ENCODE measurements around the gene DYNC1I1.

The DYNC1I1 gene

DNA sequence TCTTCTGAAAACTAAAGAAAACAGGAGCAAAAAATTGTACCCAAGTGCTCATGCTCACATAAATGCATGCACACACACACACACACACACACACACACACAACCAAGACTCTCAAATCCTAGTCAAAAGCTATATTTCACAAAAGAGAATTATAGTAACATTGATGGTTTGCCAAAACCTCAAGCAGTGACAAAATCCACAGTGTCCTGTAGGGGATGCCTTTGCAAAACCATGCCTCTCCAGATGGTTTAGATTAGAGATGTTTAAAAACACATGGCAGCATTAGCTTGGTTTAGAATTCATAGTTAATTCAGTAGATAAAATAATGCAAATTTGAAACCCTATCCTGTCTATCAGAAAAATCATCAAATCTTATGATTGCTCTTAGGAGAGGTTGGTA lies 232.2 kb downstream of the DYNC1I1 start:
- Histone ChIP-seq H3K4me3 (ENCODE audit: low read depth in 1 of 2, low read length in 2 of 2) (no peak overlapping the region), H3K9me3 (ENCODE audit: control insufficient read depth in 1 of 2, low read length in 2 of 2) (no peaks in the 10 kb centered on the region), H3K27me3 (ENCODE audit: low read depth, low read length) (no peaks in the 10 kb centered on the region), H3K36me3 (ENCODE audit: control insufficient read depth in 1 of 2, insufficient read depth in 2 of 2, low read length in 2 of 2) (peaks cover 0 to 6% of the 10 kb centered on the region in 2 donors), H3K27ac (ENCODE audit: low read length) (no peak overlapping the region), H3K4me1 (ENCODE audit: control insufficient read depth in 1 of 2, insufficient read depth in 2 of 2, low read length in 2 of 2) (peaks cover 0 to 4% of the 10 kb centered on the region in 2 donors)

DNA sequence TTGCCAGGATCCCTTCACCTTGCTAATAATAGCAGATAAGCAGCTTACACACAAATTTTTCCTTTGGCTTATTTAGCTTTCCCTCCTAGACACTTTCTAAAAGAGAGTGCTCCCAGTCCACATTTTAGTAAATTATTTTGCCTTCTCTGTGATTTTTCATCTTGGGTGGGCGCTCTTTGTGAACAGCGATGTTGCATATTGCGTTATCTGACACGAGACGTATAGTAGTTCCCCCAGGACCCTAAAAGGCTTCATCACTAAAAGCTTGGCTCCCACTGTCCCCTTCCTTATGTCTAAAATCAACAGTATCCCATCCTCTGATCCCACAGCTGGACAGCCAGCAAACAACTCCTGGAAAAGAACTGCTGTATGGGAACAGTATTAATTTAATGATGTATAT lies 232.9 kb downstream of the DYNC1I1 start:
- Histone ChIP-seq H3K9me3 (ENCODE audit: control insufficient read depth in 1 of 2, low read length in 2 of 2) (no peaks in the 10 kb centered on the region), H3K4me3 (ENCODE audit: low read depth in 1 of 2, low read length in 2 of 2) (no peak overlapping the region), H3K4me1 (ENCODE audit: control insufficient read depth in 1 of 2, insufficient read depth in 2 of 2, low read length in 2 of 2) (peaks cover 0 to 4% of the 10 kb centered on the region in 2 donors), H3K27me3 (ENCODE audit: low read depth, low read length) (no peaks in the 10 kb centered on the region), H3K36me3 (ENCODE audit: control insufficient read depth in 1 of 2, insufficient read depth in 2 of 2, low read length in 2 of 2) (peaks cover 0 to 9% of the 10 kb centered on the region in 2 donors), H3K27ac (ENCODE audit: low read length) (no peak overlapping the region)

- peaks cover 0 to 4% of the 10 kb centered on the region in 2 donors for H3K4me1 ChIP-seq (ENCODE audit: control insufficient read depth in 1 of 2, insufficient read depth in 2 of 2, low read length in 2 of 2)
- peaks cover 0 to 3% of the 10 kb centered on the region in 2 donors for H3K36me3 ChIP-seq (ENCODE audit: control insufficient read depth in 1 of 2, insufficient read depth in 2 of 2, low read length in 2 of 2)
- no peak overlapping the region for H3K27ac ChIP-seq (ENCODE audit: low read length)
- no peaks in the 10 kb centered on the region for H3K9me3 ChIP-seq (ENCODE audit: control insufficient read depth in 1 of 2, low read length in 2 of 2)
- H3K27me3 ChIP-seq (ENCODE audit: low read depth, low read length), result no peaks in the 10 kb centered on the region
- H3K4me3 ChIP-seq (ENCODE audit: low read depth in 1 of 2, low read length in 2 of 2), result no peak overlapping the region
Observed at GRCh38 chr7:96009148-96009547, 236.8 kb downstream of the DYNC1I1 start.

DNA sequence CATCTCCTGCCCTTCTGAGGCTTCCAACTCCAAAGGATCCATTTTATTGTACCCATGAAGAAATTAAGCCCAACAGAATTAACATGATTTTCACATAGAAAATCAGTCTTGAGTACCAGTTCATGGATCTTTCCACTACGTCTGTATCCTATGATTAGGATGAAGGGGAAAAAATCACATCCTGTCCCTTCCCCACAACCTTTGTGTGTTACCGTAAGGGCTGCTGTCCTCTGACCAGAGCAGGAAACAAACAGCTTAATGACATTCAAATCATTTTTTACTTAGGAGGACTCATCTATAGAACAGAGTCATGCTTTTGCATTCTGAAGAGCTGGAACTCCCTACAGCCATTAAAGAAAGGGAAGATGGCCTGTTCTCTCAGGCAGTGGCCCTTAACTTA lies 241.5 kb downstream of the DYNC1I1 start:
- no peaks in the 10 kb centered on the region for H3K9me3 ChIP-seq (ENCODE audit: control insufficient read depth in 1 of 2, low read length in 2 of 2)
- no peaks in the 10 kb centered on the region for H3K4me1 ChIP-seq (ENCODE audit: control insufficient read depth in 1 of 2, insufficient read depth in 2 of 2, low read length in 2 of 2)
- no peak overlapping the region for H3K27ac ChIP-seq (ENCODE audit: low read length)
- H3K4me3 ChIP-seq (ENCODE audit: low read depth in 1 of 2, low read length in 2 of 2), result no peak overlapping the region
- H3K36me3 ChIP-seq (ENCODE audit: control insufficient read depth in 1 of 2, insufficient read depth in 2 of 2, low read length in 2 of 2), result peaks cover 0 to 3% of the 10 kb centered on the region in 2 donors
- no peaks in the 10 kb centered on the region for H3K27me3 ChIP-seq (ENCODE audit: low read depth, low read length)

- H3K9me3 ChIP-seq (ENCODE audit: control insufficient read depth in 1 of 2, low read length in 2 of 2), result no peaks in the 10 kb centered on the region
- no peak overlapping the region for H3K4me3 ChIP-seq (ENCODE audit: low read depth in 1 of 2, low read length in 2 of 2)
- no peak overlapping the region for H3K27ac ChIP-seq (ENCODE audit: low read length)
- H3K36me3 ChIP-seq (ENCODE audit: control insufficient read depth in 1 of 2, insufficient read depth in 2 of 2, low read length in 2 of 2), result peaks cover 0 to 3% of the 10 kb centered on the region in 2 donors
- no peaks in the 10 kb centered on the region for H3K27me3 ChIP-seq (ENCODE audit: low read depth, low read length)
- no peaks in the 10 kb centered on the region for H3K4me1 ChIP-seq (ENCODE audit: control insufficient read depth in 1 of 2, insufficient read depth in 2 of 2, low read length in 2 of 2)
Observed at GRCh38 chr7:96014617-96015016, 242.3 kb downstream of the DYNC1I1 start.

DNA sequence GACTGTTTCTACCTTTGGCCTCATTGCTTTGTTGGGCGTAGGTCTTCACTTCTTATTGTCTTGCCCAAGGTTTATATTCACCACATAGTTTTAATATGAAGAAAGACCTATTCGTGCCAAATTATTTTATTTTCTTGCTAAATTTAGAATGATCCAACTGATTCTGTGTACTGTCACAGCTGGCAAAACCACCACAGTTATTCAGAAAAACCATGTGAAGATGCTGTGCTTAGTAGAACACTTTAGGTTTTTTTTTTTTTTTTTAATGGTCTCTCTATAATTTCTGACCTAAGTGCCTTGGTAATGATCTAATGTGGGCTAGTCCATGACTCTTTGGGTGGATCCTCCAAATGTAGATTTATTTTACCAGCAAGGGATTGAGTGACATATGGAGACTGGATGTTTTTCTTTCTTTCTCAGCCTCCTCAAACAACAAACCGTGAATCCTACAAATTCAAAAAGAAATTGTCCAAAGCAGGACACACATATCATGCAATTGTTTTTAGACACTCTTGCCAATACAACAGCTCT lies 243.8 kb downstream of the DYNC1I1 start:
- H3K4me3 ChIP-seq (ENCODE audit: low read depth in 1 of 2, low read length in 2 of 2), result no peak overlapping the region
- no peaks in the 10 kb centered on the region for H3K27me3 ChIP-seq (ENCODE audit: low read depth, low read length)
- no peak overlapping the region for H3K27ac ChIP-seq (ENCODE audit: low read length)
- H3K9me3 ChIP-seq (ENCODE audit: control insufficient read depth in 1 of 2, low read length in 2 of 2), result no peaks in the 10 kb centered on the region
- no peaks in the 10 kb centered on the region for H3K36me3 ChIP-seq (ENCODE audit: control insufficient read depth in 1 of 2, insufficient read depth in 2 of 2, low read length in 2 of 2)
- no peaks in the 10 kb centered on the region for H3K4me1 ChIP-seq (ENCODE audit: control insufficient read depth in 1 of 2, insufficient read depth in 2 of 2, low read length in 2 of 2)

- no peak overlapping the region for H3K4me3 ChIP-seq (ENCODE audit: low read depth in 1 of 2, low read length in 2 of 2)
- H3K27me3 ChIP-seq (ENCODE audit: low read depth, low read length), result no peaks in the 10 kb centered on the region
- H3K9me3 ChIP-seq (ENCODE audit: control insufficient read depth in 1 of 2, low read length in 2 of 2), result no peaks in the 10 kb centered on the region
- H3K4me1 ChIP-seq (ENCODE audit: control insufficient read depth in 1 of 2, insufficient read depth in 2 of 2, low read length in 2 of 2), result no peaks in the 10 kb centered on the region
- H3K36me3 ChIP-seq (ENCODE audit: control insufficient read depth in 1 of 2, insufficient read depth in 2 of 2, low read length in 2 of 2), result no peaks in the 10 kb centered on the region
- H3K27ac ChIP-seq (ENCODE audit: low read length), result no peak overlapping the region
Observed at GRCh38 chr7:96016735-96017134, 244.4 kb downstream of the DYNC1I1 start.

- Histone ChIP-seq H3K27ac (ENCODE audit: low read length) (no peak overlapping the region), H3K9me3 (ENCODE audit: control insufficient read depth in 1 of 2, low read length in 2 of 2) (no peaks in the 10 kb centered on the region), H3K4me3 (ENCODE audit: low read depth in 1 of 2, low read length in 2 of 2) (no peak overlapping the region), H3K27me3 (ENCODE audit: low read depth, low read length) (no peaks in the 10 kb centered on the region), H3K36me3 (ENCODE audit: control insufficient read depth in 1 of 2, insufficient read depth in 2 of 2, low read length in 2 of 2) (no peaks in the 10 kb centered on the region), H3K4me1 (ENCODE audit: control insufficient read depth in 1 of 2, insufficient read depth in 2 of 2, low read length in 2 of 2) (no peaks in the 10 kb centered on the region)
Observed at GRCh38 chr7:96017877-96018276, 245.5 kb downstream of the DYNC1I1 start.

DNA sequence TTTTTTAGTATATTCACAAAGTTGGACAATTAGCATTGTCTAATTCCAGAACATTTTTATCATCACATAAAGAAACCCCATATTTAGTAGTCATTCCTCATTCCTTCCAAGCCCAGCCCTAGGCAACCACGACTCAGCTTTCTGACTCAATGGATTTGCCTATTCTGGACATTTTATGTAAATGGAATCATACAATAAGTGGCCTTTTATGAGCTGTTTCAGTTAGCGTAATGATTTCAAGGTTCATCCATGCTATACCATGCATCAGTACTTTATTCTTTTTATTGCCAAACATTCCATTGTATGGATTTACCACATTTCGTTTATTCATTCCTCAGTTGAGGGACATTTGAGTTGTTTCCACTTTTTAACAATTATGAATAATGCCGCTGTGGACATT lies 249.2 kb downstream of the DYNC1I1 start:
- Histone ChIP-seq H3K27ac (ENCODE audit: low read length) (no peak overlapping the region), H3K4me1 (ENCODE audit: control insufficient read depth in 1 of 2, insufficient read depth in 2 of 2, low read length in 2 of 2) (no peaks in the 10 kb centered on the region), H3K36me3 (ENCODE audit: control insufficient read depth in 1 of 2, insufficient read depth in 2 of 2, low read length in 2 of 2) (no peaks in the 10 kb centered on the region), H3K4me3 (ENCODE audit: low read depth in 1 of 2, low read length in 2 of 2) (no peak overlapping the region), H3K9me3 (ENCODE audit: control insufficient read depth in 1 of 2, low read length in 2 of 2) (no peaks in the 10 kb centered on the region), H3K27me3 (ENCODE audit: low read depth, low read length) (no peaks in the 10 kb centered on the region)

- Histone ChIP-seq H3K9me3 (ENCODE audit: control insufficient read depth in 1 of 2, low read length in 2 of 2) (no peaks in the 10 kb centered on the region), H3K27me3 (ENCODE audit: low read depth, low read length) (no peaks in the 10 kb centered on the region), H3K36me3 (ENCODE audit: control insufficient read depth in 1 of 2, insufficient read depth in 2 of 2, low read length in 2 of 2) (no peaks in the 10 kb centered on the region), H3K4me1 (ENCODE audit: control insufficient read depth in 1 of 2, insufficient read depth in 2 of 2, low read length in 2 of 2) (no peaks in the 10 kb centered on the region), H3K4me3 (ENCODE audit: low read depth in 1 of 2, low read length in 2 of 2) (no peak overlapping the region), H3K27ac (ENCODE audit: low read length) (no peak overlapping the region)
Observed at GRCh38 chr7:96023387-96023786, 251.0 kb downstream of the DYNC1I1 start.

DNA sequence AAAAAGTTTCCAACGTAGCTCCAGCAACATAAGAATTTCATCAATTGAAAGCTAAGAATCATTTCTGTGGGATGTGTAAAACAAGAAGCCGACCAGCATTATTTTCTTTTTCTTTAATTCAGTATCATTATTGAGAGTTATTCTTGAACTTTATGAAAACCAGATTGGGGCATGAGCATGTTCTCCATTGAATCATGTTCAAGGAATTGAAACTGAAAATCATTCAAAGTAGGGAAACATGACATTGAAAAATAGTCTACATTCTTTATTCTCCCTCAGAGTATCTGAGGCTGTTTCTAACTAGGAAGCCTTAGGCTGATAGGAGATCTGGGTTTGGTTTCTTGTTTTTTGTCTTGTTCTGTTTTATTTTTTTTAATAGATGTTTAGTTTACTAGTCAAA lies 253.7 kb downstream of the DYNC1I1 start:
- Histone ChIP-seq H3K9me3 (ENCODE audit: control insufficient read depth in 1 of 2, low read length in 2 of 2) (no peaks in the 10 kb centered on the region), H3K27ac (ENCODE audit: low read length) (no peak overlapping the region), H3K4me1 (ENCODE audit: control insufficient read depth in 1 of 2, insufficient read depth in 2 of 2, low read length in 2 of 2) (no peaks in the 10 kb centered on the region), H3K4me3 (ENCODE audit: low read depth in 1 of 2, low read length in 2 of 2) (no peak overlapping the region), H3K36me3 (ENCODE audit: control insufficient read depth in 1 of 2, insufficient read depth in 2 of 2, low read length in 2 of 2) (peaks cover 0 to 6% of the 10 kb centered on the region in 2 donors), H3K27me3 (ENCODE audit: low read depth, low read length) (no peaks in the 10 kb centered on the region)

- H3K4me3 ChIP-seq (ENCODE audit: low read depth in 1 of 2, low read length in 2 of 2), result no peak overlapping the region
- H3K27ac ChIP-seq (ENCODE audit: low read length), result no peak overlapping the region
- no peaks in the 10 kb centered on the region for H3K27me3 ChIP-seq (ENCODE audit: low read depth, low read length)
- no peaks in the 10 kb centered on the region for H3K4me1 ChIP-seq (ENCODE audit: control insufficient read depth in 1 of 2, insufficient read depth in 2 of 2, low read length in 2 of 2)
- peaks cover 0 to 6% of the 10 kb centered on the region in 2 donors for H3K36me3 ChIP-seq (ENCODE audit: control insufficient read depth in 1 of 2, insufficient read depth in 2 of 2, low read length in 2 of 2)
- H3K9me3 ChIP-seq (ENCODE audit: control insufficient read depth in 1 of 2, low read length in 2 of 2), result no peaks in the 10 kb centered on the region
Observed at GRCh38 chr7:96026611-96027010, 254.3 kb downstream of the DYNC1I1 start.

All from muscle layer of duodenum (tissue), 2 donors.